GM18951 (cell line): ENCODE data around the gene TRIM65.

Experiments
- POLR2A ChIP-seq: IDR thresholded peaks from 4 replicates; pipeline ENCODE4 v1.6.1; 2011; ENCODE audit warnings: mild to moderate bottlenecking; ENCODE audit not compliant: insufficient read length, insufficient read depth; ENCODE audit errors: extremely low read depth
- in situ Hi-C: fragments of 300-500 bp; cut with MboI; formaldehyde crosslinking; loops from one replicate; pipeline ENCODE4 v1.12.0; 2022; ENCODE audit warnings: low sequenced_read_pairs, mixed read lengths, inconsistent platforms; ENCODE audit not compliant: unreplicated experiment

The TRIM65 gene

GRCh38 chr17:75896415-75897159 lies at the start of gene TRIM65:
Gene TRIM65, minus strand, starts transcription at chr17:75896951. Its CDS starts 14 bp downstream, at chr17:75896937.
- TF ChIP-seq POLR2A = peak; percentile 86
- in situ Hi-C loops = no loop called here

DNA sequence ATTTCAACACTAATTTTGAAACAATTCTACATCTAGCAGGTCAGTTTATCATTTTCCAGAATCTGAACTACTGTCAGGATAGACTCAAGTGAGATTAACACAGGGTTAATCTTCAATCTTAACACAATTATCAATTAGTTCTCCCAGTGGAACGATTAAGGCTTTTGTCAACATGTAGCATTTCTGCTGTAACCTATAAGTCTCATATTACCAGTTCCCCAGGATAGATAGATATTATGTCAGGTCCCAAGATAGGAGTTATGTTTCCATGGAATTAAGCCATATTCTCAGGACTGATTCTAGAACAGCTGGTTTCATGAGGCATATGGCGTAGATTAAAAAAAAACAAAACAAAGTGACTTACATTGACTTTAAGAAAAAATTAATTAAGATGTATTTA lies 48.5 kb upstream of the TRIM65 start:
- TF ChIP-seq POLR2A = no peak
- in situ Hi-C loops = no loop called here

GRCh38 chr17:75943491-75943890 lies 46.7 kb upstream of the TRIM65 start:
- TF ChIP-seq POLR2A = no peak
- in situ Hi-C loops = no loop called here

DNA sequence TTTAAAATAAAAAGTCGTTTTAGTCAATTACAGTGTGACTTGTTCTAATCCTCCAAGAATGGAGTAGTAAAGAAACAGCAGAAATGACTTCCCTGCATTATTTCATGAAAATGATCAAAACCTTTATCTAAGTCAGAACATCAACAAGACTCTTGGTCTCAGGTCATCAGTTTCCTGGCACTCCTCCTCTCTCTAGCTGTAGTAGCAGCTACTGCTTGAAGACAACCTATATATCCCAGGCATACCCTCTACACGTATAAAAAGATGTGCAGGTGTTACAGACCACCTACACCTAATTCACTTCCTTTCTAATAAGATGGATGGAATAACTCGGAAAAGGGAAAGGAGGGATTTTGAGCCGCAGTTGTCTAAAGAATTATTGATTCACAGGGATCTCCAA lies 45.7 kb upstream of the TRIM65 start:
- TF ChIP-seq POLR2A = no peak
- in situ Hi-C loops = no loop called here

DNA sequence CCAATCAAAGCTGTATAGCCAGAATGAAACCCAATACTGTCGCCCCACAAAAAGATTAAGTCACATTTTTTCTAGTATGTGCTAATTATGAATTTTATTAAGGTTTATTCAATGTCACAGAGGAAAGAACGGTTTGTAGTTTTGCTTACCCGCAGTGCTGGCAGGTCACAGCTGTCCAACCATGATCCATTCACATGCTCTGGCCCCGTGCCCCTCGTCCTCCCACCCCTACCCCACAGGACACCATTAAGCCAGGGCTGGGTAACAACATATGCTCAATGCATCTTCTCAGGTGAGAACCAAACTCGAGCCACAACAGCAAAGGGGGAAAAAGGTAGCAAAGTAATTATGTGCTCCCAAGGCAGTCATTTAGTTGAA lies 44.7 kb upstream of the TRIM65 start:
- in situ Hi-C loops = no loop called here
- no peak for TF ChIP-seq POLR2A

DNA sequence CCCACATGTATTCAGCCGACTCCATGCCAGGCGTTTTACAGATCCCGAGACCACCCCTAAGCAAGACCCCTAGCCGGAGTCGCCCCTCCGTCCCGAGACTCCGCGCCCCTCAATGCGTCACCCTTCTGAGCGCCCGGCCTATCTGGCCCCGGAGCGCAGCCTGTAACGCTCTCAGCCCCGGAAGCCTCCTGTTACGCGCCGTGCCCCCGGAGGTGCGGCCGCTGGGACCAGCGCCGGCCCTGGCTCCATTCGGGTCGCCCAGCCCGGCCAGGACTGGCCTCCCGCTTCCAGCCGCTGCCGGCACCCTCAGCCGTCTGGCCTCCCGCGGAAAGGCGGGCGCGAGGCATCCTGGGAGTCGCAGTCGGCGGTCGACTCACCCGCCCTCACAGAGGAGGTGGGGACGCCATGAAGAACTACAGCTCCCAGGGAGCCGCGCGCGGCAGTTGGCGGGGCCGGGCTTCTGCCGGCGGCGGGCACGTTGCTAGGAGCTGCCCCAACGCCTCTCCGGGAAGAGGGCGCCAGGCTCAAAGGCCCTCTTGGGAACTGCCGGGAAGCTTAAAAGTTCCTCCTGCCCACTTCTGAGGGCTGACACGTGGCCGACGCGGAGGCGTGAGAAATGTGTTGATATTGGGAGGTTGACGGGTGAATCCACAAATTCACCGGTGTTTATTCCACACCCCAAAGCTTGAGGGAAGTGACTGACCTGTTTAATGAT lies 44.1 kb upstream of the TRIM65 start, which contains the start of gene FBF1:
Gene FBF1 (minus strand): TSS at position 316 of the 715 bp plus-strand sequence. CDS start 2,893 bp downstream, outside the sequence.
- in situ Hi-C loops = no loop called here
- TF ChIP-seq POLR2A = peak; percentile 92

GRCh38 chr17:75937652-75938051 lies 40.9 kb upstream of the TRIM65 start:
- TF ChIP-seq POLR2A = no peak
- in situ Hi-C loops = no loop called here

DNA sequence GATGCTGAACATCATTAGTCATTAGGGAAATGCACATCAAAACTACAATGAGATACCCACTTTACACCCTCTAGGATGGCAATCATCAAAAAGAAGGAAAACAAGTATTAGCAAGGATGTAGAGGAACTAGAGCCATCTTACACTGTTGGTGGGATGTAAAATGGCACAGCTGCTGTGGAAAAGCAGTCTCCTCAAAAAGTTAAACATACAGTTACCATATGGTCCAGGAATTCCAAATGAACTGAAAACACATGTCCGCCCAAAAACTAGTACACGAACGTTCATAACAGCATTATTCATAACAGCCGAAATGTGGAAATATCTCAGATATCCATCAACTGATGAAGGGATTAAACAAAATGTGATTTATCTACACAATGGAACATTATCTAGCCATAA lies 37.1 kb upstream of the TRIM65 start:
- in situ Hi-C loops = no loop called here
- TF ChIP-seq POLR2A = no peak

DNA sequence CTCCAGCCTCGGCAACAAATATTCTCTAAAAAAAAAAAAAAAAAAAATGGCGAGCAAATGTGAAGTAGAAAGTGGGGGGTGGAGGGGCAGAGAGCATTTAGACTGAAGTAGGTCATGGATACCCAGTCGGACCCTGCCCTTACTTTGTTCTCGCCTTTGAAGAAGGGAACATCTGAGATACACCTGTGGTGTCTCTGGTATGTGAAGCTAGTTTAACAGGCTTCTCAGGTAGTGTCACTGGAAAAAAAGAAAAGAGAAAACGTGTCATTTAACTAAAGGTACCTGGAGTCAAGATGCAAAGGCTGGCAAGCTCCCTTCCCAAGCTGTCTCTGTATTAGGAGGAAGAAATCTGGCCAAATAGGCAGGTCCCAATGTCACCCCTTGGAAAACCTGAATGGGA lies 36.1 kb upstream of the TRIM65 start:
- in situ Hi-C loops = no loop called here
- no peak for TF ChIP-seq POLR2A

- no peak for TF ChIP-seq POLR2A
- in situ Hi-C loops = no loop called here
Measured at GRCh38 chr17:75931062-75931461, 34.3 kb upstream of the TRIM65 start.

- in situ Hi-C loops = no loop called here
- no peak for TF ChIP-seq POLR2A
Measured at GRCh38 chr17:75927286-75927922, 30.7 kb upstream of the TRIM65 start.

- in situ Hi-C loops = no loop called here
- no peak for TF ChIP-seq POLR2A
Measured at GRCh38 chr17:75926456-75926855, 29.7 kb upstream of the TRIM65 start.

DNA sequence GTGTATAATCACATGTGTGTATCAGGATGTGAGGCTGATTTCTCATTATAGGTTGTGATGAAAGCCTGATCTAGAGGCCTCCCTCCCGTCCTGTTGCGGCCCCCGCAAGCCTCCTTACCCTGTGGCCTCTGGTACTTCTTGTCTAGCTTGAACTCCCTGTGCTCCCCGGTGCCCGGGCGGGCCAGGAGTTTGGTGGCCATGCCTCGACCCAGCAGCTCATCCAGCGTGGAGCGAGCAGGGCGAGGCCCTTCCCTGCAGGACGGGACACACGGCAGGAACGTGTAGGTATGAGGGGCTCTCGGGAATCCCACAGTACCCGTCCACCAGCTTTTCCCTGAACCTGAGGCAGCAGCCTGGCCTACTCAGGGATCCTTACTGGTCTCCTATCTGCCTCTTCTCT lies 29.2 kb upstream of the TRIM65 start:
- TF ChIP-seq POLR2A = no peak
- in situ Hi-C loops = no loop called here
